HuH-7 (cell line): ENCODE data around the gene POGLUT3.

ENCODE experiments used
- DNase-seq: peaks from one replicate; pipeline ENCODE4 v3.0.0; 2011; ENCODE audit warnings: low spot score

Gene POGLUT3

GRCh38 chr11:108500169-108500568 lies 2.0 kb upstream of the POGLUT3 start:
- DNase-seq: no peak

- no peak for DNase-seq
These were observed 728 bp upstream of the POGLUT3 start for GRCh38 chr11:108498816-108499408.

GRCh38 chr11:108497317-108498045 lies 703 bp downstream of the POGLUT3 start:
- DNase-seq: peak; percentile 76

- no peak for DNase-seq
These were observed 1.4 kb downstream of the POGLUT3 start for GRCh38 chr11:108496643-108497256.

- no peak for DNase-seq
These were observed 2.9 kb downstream of the POGLUT3 start for GRCh38 chr11:108495326-108495725.

GRCh38 chr11:108494182-108494581 lies 4.0 kb downstream of the POGLUT3 start:
- no peak for DNase-seq

GRCh38 chr11:108491936-108492335 lies 6.2 kb downstream of the POGLUT3 start:
- DNase-seq: no peak

- no peak for DNase-seq
These were observed 11.4 kb downstream of the POGLUT3 start for GRCh38 chr11:108486828-108487227.

- DNase-seq: no peak
These were observed 11.9 kb downstream of the POGLUT3 start for GRCh38 chr11:108486331-108486730.

GRCh38 chr11:108483163-108483562 lies 15.0 kb downstream of the POGLUT3 start:
- DNase-seq: no peak

GRCh38 chr11:108474664-108475463 lies 23.3 kb downstream of the POGLUT3 start:
- DNase-seq: no peak

- DNase-seq: no peak
These were observed 25.5 kb downstream of the POGLUT3 start for GRCh38 chr11:108472681-108473080.

GRCh38 chr11:108468478-108468864 lies 29.7 kb downstream of the POGLUT3 start:
- DNase-seq: no peak

GRCh38 chr11:108467091-108467823 lies 30.9 kb downstream of the POGLUT3 start, which contains the start of gene C11orf65:
C11orf65 (minus strand) TSS chr11:108467529; CDS start chr11:108461559, 5,970 bp downstream.
- DNase-seq: peak; percentile 74

- DNase-seq: no peak
These were observed 31.8 kb downstream of the POGLUT3 start for GRCh38 chr11:108466405-108466804.

GRCh38 chr11:108453207-108453835 lies 44.9 kb downstream of the POGLUT3 start:
- DNase-seq: no peak
